ENCODE data around the gene STMN1.

- TF ChIP-seq, protein P1, sequence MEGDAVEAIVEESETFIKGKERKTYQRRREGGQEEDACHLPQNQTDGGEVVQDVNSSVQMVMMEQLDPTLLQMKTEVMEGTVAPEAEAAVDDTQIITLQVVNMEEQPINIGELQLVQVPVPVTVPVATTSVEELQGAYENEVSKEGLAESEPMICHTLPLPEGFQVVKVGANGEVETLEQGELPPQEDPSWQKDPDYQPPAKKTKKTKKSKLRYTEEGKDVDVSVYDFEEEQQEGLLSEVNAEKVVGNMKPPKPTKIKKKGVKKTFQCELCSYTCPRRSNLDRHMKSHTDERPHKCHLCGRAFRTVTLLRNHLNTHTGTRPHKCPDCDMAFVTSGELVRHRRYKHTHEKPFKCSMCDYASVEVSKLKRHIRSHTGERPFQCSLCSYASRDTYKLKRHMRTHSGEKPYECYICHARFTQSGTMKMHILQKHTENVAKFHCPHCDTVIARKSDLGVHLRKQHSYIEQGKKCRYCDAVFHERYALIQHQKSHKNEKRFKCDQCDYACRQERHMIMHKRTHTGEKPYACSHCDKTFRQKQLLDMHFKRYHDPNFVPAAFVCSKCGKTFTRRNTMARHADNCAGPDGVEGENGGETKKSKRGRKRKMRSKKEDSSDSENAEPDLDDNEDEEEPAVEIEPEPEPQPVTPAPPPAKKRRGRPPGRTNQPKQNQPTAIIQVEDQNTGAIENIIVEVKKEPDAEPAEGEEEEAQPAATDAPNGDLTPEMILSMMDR (conservative IDR thresholded peaks at IDR 0.05) = no peak
- no peak for TF ChIP-seq EZH2 (IDR thresholded peaks at IDR 0.05; ENCODE audit: low read depth)
These were observed 30.7 kb upstream of the STMN1 start for GRCh38 chr1:25936947-25937346.
